ENCODE measurements around the gene GNAT1. TPM values are rescaled to one million over a fixed set of nuclear protein-coding genes. Genes with fewer than 3 reads are reported as not detected.

GNAT1 gene
- total RNA-seq = not detected

DNA sequence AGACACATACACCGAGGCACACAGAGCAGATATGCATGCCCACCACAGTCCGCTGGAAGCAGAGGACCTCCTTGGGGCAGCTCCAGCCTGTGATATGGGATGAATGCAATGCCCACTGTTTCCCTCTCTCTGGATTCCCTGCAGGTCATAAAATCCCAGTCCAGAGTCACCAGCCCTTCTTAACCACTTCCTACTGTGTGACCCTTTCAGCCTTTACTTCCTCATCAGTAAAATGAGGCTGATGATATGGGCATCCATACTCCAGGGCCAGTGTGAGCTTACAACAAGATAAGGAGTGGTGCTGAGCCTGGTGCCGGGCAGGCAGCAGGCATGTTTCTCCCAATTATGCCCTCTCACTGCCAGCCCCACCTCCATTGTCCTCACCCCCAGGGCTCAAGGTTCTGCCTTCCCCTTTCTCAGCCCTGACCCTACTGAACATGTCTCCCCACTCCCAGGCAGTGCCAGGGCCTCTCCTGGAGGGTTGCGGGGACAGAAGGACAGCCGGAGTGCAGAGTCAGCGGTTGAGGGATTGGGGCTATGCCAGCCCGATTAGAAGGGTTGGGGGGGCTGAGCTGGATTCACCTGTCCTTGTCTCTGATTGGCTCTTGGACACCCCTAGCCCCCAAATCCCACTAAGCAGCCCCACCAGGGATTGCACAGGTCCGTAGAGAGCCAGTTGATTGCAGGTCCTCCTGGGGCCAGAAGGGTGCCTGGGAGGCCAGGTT is at the start of gene GNAT1:
TSS of gene GNAT1 (plus strand) at position 675 of the 725 bp plus-strand sequence. CDS start 116 bp downstream, outside the sequence.
- Histone ChIP-seq H3K27me3 (replicated peaks; ENCODE audit: insufficient read depth) (peaks cover 9% of the 10 kb centered on the region), H3K4me1 (replicated peaks) (no peaks in the 10 kb centered on the region), H3K4me3 (no peak within 1 kb of the TSS), H3K9me3 (no peaks in the 10 kb centered on the region), H3K27ac (no peak within 1 kb of the TSS), H3K36me3 (no peaks in the 10 kb centered on the region)
- no peak for DNase-seq (ENCODE audit: low spot score)
- intact Hi-C loops (cut with DNase I) = no loop called here
- WGBS = 59% methylated on average over 8 of the region's 8 CpGs
- TF ChIP-seq, protein P1, sequence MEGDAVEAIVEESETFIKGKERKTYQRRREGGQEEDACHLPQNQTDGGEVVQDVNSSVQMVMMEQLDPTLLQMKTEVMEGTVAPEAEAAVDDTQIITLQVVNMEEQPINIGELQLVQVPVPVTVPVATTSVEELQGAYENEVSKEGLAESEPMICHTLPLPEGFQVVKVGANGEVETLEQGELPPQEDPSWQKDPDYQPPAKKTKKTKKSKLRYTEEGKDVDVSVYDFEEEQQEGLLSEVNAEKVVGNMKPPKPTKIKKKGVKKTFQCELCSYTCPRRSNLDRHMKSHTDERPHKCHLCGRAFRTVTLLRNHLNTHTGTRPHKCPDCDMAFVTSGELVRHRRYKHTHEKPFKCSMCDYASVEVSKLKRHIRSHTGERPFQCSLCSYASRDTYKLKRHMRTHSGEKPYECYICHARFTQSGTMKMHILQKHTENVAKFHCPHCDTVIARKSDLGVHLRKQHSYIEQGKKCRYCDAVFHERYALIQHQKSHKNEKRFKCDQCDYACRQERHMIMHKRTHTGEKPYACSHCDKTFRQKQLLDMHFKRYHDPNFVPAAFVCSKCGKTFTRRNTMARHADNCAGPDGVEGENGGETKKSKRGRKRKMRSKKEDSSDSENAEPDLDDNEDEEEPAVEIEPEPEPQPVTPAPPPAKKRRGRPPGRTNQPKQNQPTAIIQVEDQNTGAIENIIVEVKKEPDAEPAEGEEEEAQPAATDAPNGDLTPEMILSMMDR (IDR thresholded peaks at IDR 0.05) = no peak
- TF ChIP-seq POLR2AphosphoS5 (IDR thresholded peaks at IDR 0.05) = no peak
- TF ChIP-seq POLR2A (IDR thresholded peaks at IDR 0.05) = no peak

DNA sequence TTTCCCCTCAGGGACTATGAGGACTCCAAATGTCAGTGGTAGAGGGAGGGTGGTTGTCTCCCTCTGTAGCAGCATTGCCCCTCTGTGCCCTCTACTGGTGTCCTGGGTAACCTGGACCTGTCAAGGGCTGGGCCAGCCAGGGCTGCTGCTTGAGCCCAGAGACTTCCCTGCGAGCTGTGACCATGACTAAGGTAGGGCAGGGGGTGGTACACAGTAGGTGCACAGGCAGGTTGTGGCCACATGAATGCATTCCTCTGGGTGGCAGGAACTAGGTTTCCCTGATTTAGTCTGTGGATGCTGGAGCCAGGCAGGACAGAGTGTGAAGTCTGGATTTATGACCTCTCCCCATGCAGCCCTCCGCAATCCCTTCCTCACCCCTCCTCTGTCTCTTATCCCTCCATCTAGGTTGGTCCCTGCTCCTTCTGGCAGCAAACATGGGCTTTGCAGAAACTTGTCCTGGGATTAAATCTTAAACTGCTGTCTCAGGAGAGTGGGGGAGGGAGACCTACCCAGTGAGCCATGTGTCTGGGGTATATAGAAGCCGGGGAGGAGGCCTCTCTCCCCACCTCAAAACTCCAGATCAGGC is 45.0 kb upstream of the GNAT1 start:
- peak overlapping the region in 1 of 2 donors; percentile 18 for H3K27ac ChIP-seq
- intact Hi-C loops (cut with DNase I) = no loop called here

DNA sequence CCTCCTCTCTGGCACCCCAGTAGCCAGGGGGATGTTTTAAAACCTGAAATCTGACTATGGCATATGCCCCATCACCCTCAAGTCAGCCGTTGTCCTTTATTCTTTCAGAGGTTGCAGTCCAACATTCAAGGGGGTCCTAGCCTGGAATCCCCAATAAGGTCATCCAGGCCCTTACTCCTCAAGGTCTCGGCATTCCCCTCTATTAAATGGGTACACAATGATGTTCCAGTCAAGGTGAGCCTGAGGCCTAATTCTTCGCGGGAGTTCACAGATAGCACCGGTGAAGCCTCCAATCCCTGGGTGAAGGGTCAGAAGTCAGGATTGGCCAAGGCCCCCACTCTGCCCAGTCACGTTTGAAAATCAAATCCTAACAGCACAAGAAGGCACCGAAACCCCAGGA is 44.4 kb upstream of the GNAT1 start:
- Histone ChIP-seq H3K4me3 (no peak overlapping the region), H3K27me3 (replicated peaks; ENCODE audit: insufficient read depth) (no peaks in the 10 kb centered on the region), H3K27ac (peak overlapping the region in 1 of 2 donors; percentile 18), H3K9me3 (no peaks in the 10 kb centered on the region), H3K36me3 (no peaks in the 10 kb centered on the region), H3K4me1 (replicated peaks) (no peaks in the 10 kb centered on the region)
- 68% methylated on average over 7 of the region's 7 CpGs for WGBS
- TF ChIP-seq, protein P1 (IDR thresholded peaks at IDR 0.05) = no peak
- no peak for TF ChIP-seq POLR2A (IDR thresholded peaks at IDR 0.05)
- no peak for TF ChIP-seq POLR2AphosphoS5 (IDR thresholded peaks at IDR 0.05)
- no peak for DNase-seq (ENCODE audit: low spot score)
- intact Hi-C loops (cut with DNase I) = no loop called here

More for the DNA sequence above, 45.0 kb upstream of the GNAT1 start:
- no peak overlapping the region for H3K4me3 ChIP-seq
- 51% methylated on average over 3 of the region's 3 CpGs for WGBS
- H3K36me3 ChIP-seq = no peaks in the 10 kb centered on the region
- no peaks in the 10 kb centered on the region for H3K27me3 ChIP-seq (replicated peaks; ENCODE audit: insufficient read depth)
- H3K9me3 ChIP-seq = no peaks in the 10 kb centered on the region
- DNase-seq (ENCODE audit: low spot score) = peak; percentile 63
- TF ChIP-seq POLR2A (IDR thresholded peaks at IDR 0.05) = no peak
- TF ChIP-seq POLR2AphosphoS5 (IDR thresholded peaks at IDR 0.05) = peak; percentile 78
- H3K4me1 ChIP-seq (replicated peaks) = no peaks in the 10 kb centered on the region

DNA sequence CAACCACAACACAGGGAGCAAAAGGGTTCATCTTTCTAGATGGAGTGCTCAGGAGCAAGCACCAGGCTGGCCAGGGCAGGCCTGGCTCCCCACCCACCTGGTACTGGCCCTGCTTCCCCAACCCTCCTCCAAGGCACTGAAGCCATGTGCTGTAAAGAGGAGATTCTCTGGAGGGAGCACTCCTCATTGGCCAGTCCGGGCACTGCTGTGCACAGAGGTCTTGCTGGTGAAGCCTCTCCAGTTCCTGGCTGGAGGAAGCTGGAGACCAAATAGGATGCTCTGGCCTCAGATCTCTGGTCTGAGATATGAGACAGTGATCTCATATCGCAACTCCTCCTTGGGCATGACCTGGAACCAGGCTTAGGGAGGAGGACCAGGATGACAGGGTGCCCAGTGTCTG is 44.0 kb upstream of the GNAT1 start:
- no peak for DNase-seq (ENCODE audit: low spot score)
- H3K4me3 ChIP-seq = no peak overlapping the region
- H3K36me3 ChIP-seq = no peaks in the 10 kb centered on the region
- TF ChIP-seq POLR2A (IDR thresholded peaks at IDR 0.05) (no peak), POLR2AphosphoS5 (IDR thresholded peaks at IDR 0.05) (no peak)
- TF ChIP-seq, protein P1 (IDR thresholded peaks at IDR 0.05) = no peak
- H3K27me3 ChIP-seq (replicated peaks; ENCODE audit: insufficient read depth) = no peaks in the 10 kb centered on the region
- intact Hi-C loops (cut with DNase I) = no loop called here
- 38% methylated on average over 2 of the region's 2 CpGs for WGBS
- H3K4me1 ChIP-seq (replicated peaks) = no peaks in the 10 kb centered on the region
- H3K27ac ChIP-seq = no peak overlapping the region
- H3K9me3 ChIP-seq = no peaks in the 10 kb centered on the region

DNA sequence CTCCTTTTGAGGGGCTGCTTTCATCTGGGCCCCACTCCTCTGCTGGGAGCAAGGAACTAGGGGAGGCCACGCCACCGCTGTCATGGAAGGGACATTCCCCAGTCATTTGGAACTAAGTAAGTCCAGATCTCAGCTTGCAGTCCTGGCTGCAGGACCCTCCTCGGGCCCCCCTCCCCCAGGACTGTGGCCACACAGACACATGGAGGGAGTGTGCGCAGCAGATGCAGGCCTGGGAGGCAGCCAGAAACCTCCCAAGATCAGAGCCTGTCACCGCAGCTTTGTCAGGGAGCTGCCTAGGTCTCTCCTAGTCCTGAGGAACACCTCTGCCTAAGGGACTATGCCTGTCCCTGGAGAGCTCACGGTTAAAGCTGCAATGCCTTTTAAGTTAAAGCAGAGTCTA is 43.5 kb upstream of the GNAT1 start:
- TF ChIP-seq POLR2AphosphoS5 (IDR thresholded peaks at IDR 0.05) (no peak), POLR2A (IDR thresholded peaks at IDR 0.05) (no peak)
- TF ChIP-seq, protein P1 (IDR thresholded peaks at IDR 0.05) = no peak
- H3K36me3 ChIP-seq = no peaks in the 10 kb centered on the region
- no peak overlapping the region for H3K4me3 ChIP-seq
- no peak for DNase-seq (ENCODE audit: low spot score)
- H3K27ac ChIP-seq = no peak overlapping the region
- no peaks in the 10 kb centered on the region for H3K27me3 ChIP-seq (replicated peaks; ENCODE audit: insufficient read depth)
- H3K4me1 ChIP-seq (replicated peaks) = no peaks in the 10 kb centered on the region
- WGBS = 34% methylated on average over 6 of the region's 6 CpGs
- no peaks in the 10 kb centered on the region for H3K9me3 ChIP-seq
- intact Hi-C loops (cut with DNase I) = no loop called here
